Heart left ventricle (tissue), 13 donors: ENCODE results near the gene LAMA3.

Source experiments
- POLR2A ChIP-seq, 2 donors: fragments of 450-650 bp; IDR thresholded peaks; one replicate each; pipeline ENCODE4 v1.6.1; 2017; ENCODE audit warnings: antibody characterized with exemption in 2 of 2, mild to moderate bottlenecking in 2 of 2, moderate library complexity in 2 of 2
- TF ChIP-seq, protein P1 (sequence below), 12 donors: fragments of 200-600 bp; sonication (generic) in 4 of 12; IDR thresholded peaks; one replicate each; pipeline versions ENCODE4 v1.5.0 to v1.8.0; 2018 to 2022; ENCODE audit warnings: antibody characterized with exemption in 12 of 12, mild to moderate bottlenecking in 5 of 12
- donor health status: ischemic (EF 13 %, LVEDD 7.1; RV severe dilation, severe dysfunction).
- donor health status: DM: no; HTN: yes; CAD: no.
- donor health status: DM: no; HTN: no; CAD: no.
- donor health status: ischemic (EF 25% LVEDD 6.9; RV normal size, moderate dysfunction).
- donor health status: ischemic (EF 25% LVEDD 5.7; RV mildly dilated, moderate dysfunction).
- donor health status: ischemic (EF 35%, LVEDD 5.7; RV mildly dilated, moderate dysfunction).
- donor health status: nonischemic (EF 11% LVEDD 7.7; RV severe dilation, severe dysfunction).
- donor health status: DM: yes; HTN: yes; CAD: no.
- donor health status: PGD.
- donor health status: ischemic (EF 29% LVEDD 5.4; RV normal size, mild dysfunction).
- donor health status: nonischemic (EF 23%, LVEDD 6.1; RV moderate dilation, normal function).

DNA sequence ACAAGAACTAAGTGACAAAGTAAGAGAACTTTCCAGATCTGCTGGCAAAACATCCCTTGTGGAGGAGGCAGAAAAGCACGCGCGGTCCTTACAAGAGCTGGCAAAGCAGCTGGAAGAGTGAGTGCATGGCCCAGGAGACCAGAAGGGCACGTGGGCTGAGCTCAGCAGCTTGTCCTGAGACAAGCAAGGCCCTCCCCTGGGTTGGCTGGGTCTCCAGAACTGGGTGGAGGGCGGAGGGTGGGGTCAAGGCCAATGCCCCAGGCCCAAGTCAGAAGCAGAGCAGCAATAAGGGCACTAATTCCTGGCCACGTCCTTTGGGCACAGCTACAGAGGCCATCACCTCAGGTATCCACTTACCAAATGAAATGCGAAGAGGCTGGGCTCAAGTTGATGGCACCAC, 214.7 kb downstream of the LAMA3 start:
- no peak for TF ChIP-seq POLR2A (IDR thresholded peaks at IDR 0.05)
- TF ChIP-seq, protein P1, sequence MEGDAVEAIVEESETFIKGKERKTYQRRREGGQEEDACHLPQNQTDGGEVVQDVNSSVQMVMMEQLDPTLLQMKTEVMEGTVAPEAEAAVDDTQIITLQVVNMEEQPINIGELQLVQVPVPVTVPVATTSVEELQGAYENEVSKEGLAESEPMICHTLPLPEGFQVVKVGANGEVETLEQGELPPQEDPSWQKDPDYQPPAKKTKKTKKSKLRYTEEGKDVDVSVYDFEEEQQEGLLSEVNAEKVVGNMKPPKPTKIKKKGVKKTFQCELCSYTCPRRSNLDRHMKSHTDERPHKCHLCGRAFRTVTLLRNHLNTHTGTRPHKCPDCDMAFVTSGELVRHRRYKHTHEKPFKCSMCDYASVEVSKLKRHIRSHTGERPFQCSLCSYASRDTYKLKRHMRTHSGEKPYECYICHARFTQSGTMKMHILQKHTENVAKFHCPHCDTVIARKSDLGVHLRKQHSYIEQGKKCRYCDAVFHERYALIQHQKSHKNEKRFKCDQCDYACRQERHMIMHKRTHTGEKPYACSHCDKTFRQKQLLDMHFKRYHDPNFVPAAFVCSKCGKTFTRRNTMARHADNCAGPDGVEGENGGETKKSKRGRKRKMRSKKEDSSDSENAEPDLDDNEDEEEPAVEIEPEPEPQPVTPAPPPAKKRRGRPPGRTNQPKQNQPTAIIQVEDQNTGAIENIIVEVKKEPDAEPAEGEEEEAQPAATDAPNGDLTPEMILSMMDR (IDR thresholded peaks at IDR 0.05): no peak
